Ureter (tissue), 1 donor: Measurements from ENCODE around the gene MYH10. TPM values are rescaled to one million over a fixed set of nuclear protein-coding genes. Genes with fewer than 3 reads are reported as not detected.

Source experiments
- DNase-seq: peaks from one replicate; pipeline ENCODE4 v3.0.0-alpha.2; 2020; ENCODE audit warnings: low spot score
- total RNA-seq: library from RNA; stranded (reverse); gene quantifications from one replicate; pipeline ENCODE4 v1.2.4, GENCODE V29; 2023
- donor health status: DM: yes; HTN: yes; CAD: no.

MYH10 gene
- total RNA-seq, 1 donor from 2014 or later, result 30.8 TPM

- DNase-seq, result no peak
Observed at GRCh38 chr17:8474826-8475225, 155.7 kb downstream of the MYH10 start.

- DNase-seq, result no peak
Observed at GRCh38 chr17:8473451-8474192, 156.9 kb downstream of the MYH10 start.

GRCh38 chr17:8472663-8473062 lies 157.9 kb downstream of the MYH10 start:
- DNase-seq, result no peak

- no peak for DNase-seq
Observed at GRCh38 chr17:8470447-8471047, 160.0 kb downstream of the MYH10 start.

GRCh38 chr17:8469964-8470363 lies 160.6 kb downstream of the MYH10 start:
- no peak for DNase-seq

- no peak for DNase-seq
Observed at GRCh38 chr17:8468980-8469379, 161.5 kb downstream of the MYH10 start.

- DNase-seq, result no peak
Observed at GRCh38 chr17:8468127-8468526, 162.4 kb downstream of the MYH10 start.

DNA sequence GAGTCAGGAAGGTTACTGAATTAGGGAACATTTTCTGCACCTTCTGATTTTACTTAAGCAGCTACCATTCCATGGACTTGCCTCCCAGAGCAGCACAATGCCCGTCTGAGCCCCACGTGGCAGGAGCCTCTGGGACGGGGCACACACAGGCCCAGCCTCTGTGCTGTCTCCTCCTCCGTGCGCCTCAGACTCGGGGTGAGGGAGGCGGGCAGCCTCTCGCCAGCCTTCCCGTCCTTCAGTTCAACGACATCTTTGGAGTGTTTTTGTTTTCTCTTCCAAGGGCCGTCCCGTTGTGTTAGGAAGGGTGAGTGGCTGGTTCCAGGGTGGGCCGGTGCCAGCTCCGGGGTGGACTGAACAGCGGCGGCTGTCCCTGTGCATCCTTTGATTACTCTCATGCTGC lies 163.0 kb downstream of the MYH10 start:
- no peak for DNase-seq

DNA sequence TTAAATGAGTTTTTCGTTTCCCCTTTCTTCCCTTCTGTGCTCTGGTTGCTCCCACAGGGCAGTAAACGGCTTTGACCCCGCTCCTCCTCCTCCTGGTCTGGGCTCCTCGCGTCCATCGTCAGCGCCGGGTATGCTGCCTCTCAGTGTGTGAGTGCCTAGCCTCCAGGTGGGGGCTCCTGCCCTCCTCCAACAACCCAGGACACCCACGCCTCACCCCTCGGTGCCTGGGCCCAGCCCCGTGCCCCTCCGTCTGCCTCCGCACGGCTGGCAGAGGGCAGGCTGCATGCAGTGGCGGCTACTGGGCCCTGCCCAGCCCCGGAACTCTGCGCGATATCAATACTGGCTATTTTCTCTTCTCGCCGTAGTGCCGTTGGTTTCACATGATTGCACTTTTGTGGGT lies 163.7 kb downstream of the MYH10 start:
- DNase-seq, result no peak

- no peak for DNase-seq
Observed at GRCh38 chr17:8466456-8466855, 164.1 kb downstream of the MYH10 start.

- no peak for DNase-seq
Observed at GRCh38 chr17:8465759-8466158, 164.8 kb downstream of the MYH10 start.

GRCh38 chr17:8465356-8465755 lies 165.2 kb downstream of the MYH10 start:
- DNase-seq, result no peak

DNA sequence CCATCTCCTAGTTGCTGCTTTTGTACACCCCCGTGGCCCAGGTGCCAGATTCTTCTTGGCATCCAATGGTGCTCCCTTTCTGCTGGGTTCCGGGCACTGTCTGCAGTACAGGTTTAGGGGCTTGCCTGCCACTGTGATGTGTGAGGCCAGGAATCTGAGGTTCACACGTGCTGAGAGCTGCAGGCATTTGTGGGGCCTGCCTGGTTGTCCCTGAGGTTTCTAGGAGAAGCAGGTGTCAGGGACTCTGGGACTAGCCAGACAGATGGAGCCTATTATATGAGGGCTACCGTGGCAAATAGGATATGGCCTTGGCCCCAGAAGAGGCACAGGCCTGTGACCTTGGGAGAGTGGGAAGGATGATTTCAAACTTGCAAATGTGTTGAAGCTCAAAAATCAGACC lies 165.6 kb downstream of the MYH10 start:
- no peak for DNase-seq

- DNase-seq, result no peak
Observed at GRCh38 chr17:8463099-8463498, 167.4 kb downstream of the MYH10 start.

DNA sequence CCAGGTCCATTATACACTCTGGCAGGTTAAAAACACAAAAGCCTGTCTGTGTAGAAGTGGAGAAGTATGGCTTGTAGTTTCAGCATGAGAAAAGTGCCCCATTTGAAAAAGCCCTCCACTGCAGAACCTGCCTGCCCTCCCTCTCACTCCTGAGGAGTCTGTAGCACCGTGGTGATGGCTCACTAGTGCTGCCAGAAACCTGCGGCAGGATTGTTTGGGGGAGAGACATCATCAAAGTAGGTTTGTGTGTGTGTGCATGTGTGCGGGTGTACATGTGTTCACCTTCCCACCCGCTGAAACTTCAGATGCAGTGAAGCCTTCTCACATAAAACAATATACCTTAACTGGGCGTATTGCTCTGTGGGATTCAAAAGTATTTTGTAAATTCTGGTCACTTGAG lies 168.0 kb downstream of the MYH10 start:
- no peak for DNase-seq

DNA sequence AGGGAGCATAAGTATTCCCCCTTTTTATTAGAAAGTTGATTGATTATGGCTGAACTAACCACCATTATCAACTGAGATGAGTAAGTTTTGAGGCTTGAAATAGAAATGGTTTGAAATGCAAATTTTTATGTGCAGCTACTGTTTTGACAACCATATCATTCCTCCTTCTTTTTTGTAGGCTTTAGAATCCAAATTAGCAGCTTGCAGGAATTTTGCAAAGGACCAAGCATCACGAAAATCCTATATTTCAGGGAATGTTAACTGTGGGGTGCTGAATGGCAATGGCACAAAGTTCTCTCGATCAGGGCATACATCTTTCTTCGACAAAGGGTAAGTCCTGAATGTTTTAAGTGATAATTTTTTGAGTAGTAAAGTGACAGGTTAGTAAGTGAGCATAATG lies 170.7 kb downstream of the MYH10 start:
- DNase-seq, result no peak

DNA sequence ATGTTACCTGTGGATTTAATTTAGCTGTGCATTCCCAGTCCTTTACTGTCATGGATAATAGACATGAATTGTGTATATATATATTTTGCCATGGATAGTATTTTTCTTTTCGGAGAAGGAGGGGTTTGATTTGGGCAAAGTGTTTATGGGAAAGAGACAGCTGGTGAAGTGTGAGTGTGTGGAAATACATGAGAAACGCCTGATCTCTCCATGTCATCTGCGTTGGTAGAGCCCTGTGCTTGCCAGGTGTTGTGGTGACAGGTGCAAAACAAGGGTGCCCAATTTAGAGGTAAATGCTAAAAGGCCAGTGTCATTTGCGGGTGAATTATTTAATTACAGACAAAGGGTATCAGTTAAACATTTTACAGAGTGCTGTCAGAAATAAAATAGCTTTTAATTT lies 171.4 kb downstream of the MYH10 start:
- DNase-seq, result no peak

- no peak for DNase-seq
Observed at GRCh38 chr17:8458128-8458527, 172.4 kb downstream of the MYH10 start.

GRCh38 chr17:8455665-8456209 lies 174.8 kb downstream of the MYH10 start:
- no peak for DNase-seq

DNA sequence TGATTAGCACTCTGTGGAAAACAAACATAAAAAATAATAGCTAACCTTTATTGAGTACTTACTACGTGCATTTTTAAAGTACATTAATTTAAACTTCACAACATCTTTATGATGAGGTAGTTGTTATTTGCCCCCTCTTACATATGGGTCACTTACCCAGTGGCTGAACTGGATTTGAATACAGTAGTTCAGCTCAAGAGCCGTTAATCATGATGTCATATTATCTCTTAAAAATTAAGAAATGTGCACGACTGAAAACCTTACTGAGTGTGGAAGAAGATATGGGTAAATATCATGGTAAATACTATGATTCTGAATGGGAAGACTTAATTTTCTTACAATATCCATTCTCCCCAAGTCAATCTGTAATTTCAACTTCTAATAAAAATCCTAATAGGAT lies 177.2 kb downstream of the MYH10 start:
- no peak for DNase-seq

GRCh38 chr17:8451933-8452614 lies 178.5 kb downstream of the MYH10 start:
- no peak for DNase-seq

DNA sequence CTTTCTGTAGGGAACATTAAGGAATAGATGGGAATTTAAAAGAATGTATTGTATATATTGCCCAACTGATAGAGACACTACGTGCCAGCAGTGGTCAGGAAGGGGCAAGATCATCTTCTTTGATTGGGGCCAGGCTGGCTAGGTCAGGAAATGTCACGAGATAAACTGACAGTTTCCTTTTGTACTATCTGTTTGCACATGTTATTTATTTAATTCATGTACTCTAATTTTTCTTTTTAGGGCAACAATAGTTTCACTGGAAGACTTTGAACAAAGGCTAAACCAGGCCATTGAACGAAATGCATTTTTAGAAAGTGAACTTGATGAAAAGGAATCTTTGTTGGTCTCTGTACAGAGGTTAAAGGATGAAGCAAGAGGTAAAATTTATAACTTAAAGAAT lies 182.2 kb downstream of the MYH10 start:
- DNase-seq, result no peak

GRCh38 chr17:8447799-8448198 lies 182.7 kb downstream of the MYH10 start:
- DNase-seq, result no peak
